ENCODE measurements around the gene C19orf53. TPM values are rescaled to one million over a fixed set of nuclear protein-coding genes. Genes with fewer than 3 reads are reported as not detected.

C19orf53 gene
- total RNA-seq, 1 donor from 2014 or later, result 71.2 TPM

GRCh38 chr19:13817018-13817614 lies 42.9 kb downstream of the C19orf53 start:
- peak; percentile 94 for DNase-seq (ENCODE audit: low spot score)
- Mint-ChIP-seq H3K27ac (ENCODE audit: unreplicated experiment) (no peak overlapping the region), H3K9me3 (ENCODE audit: low read depth) (no peaks in the 10 kb centered on the region), H3K27me3 (ENCODE audit: low read depth) (no peaks in the 10 kb centered on the region), H3K4me1 (ENCODE audit: low read depth) (peaks cover 1% of the 10 kb centered on the region), H3K36me3 (ENCODE audit: low read depth) (peaks cover 10% of the 10 kb centered on the region), H3K4me3 (ENCODE audit: unreplicated experiment) (no peak overlapping the region)
- no peak for TF ChIP-seq CTCF (IDR thresholded peaks at IDR 0.05)

- H3K36me3 Mint-ChIP-seq (ENCODE audit: low read depth), result peaks cover 10% of the 10 kb centered on the region
- H3K4me1 Mint-ChIP-seq (ENCODE audit: low read depth), result peaks cover 6% of the 10 kb centered on the region
- H3K9me3 Mint-ChIP-seq (ENCODE audit: low read depth), result no peaks in the 10 kb centered on the region
- H3K27ac Mint-ChIP-seq (ENCODE audit: unreplicated experiment), result peak overlapping the region; percentile 22
- no peaks in the 10 kb centered on the region for H3K27me3 Mint-ChIP-seq (ENCODE audit: low read depth)
- peak; percentile 91 for DNase-seq (ENCODE audit: low spot score)
- TF ChIP-seq CTCF (IDR thresholded peaks at IDR 0.05), result no peak
- no peak overlapping the region for H3K4me3 Mint-ChIP-seq (ENCODE audit: unreplicated experiment)
These were observed 43.5 kb downstream of the C19orf53 start for GRCh38 chr19:13817615-13818371.

DNA sequence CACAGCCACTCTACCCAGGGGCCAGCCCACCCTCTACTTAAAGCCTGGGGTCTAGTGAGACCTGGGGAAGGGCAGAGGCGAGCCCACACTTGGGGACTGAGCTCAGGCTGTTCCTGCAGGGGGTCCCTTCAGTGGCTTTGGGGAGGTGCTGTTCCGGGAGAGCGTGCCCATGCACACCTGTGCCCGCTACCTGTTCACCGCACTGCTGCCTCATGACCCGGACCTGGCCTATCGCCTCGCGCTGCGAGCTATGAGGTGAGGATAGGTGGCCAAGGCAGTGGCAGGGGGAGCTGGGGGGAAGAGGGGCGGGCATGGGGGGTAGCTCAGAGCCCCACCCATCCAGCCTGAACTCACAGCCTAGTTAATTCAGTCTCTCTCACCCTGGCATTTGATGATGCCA lies 45.0 kb downstream of the C19orf53 start:
- no peak for DNase-seq (ENCODE audit: low spot score)
- peaks cover 6% of the 10 kb centered on the region for H3K4me1 Mint-ChIP-seq (ENCODE audit: low read depth)
- H3K27ac Mint-ChIP-seq (ENCODE audit: unreplicated experiment), result no peak overlapping the region
- peaks cover 11% of the 10 kb centered on the region for H3K36me3 Mint-ChIP-seq (ENCODE audit: low read depth)
- no peaks in the 10 kb centered on the region for H3K27me3 Mint-ChIP-seq (ENCODE audit: low read depth)
- no peak for TF ChIP-seq CTCF (IDR thresholded peaks at IDR 0.05)
- no peak overlapping the region for H3K4me3 Mint-ChIP-seq (ENCODE audit: unreplicated experiment)
- no peaks in the 10 kb centered on the region for H3K9me3 Mint-ChIP-seq (ENCODE audit: low read depth)

DNA sequence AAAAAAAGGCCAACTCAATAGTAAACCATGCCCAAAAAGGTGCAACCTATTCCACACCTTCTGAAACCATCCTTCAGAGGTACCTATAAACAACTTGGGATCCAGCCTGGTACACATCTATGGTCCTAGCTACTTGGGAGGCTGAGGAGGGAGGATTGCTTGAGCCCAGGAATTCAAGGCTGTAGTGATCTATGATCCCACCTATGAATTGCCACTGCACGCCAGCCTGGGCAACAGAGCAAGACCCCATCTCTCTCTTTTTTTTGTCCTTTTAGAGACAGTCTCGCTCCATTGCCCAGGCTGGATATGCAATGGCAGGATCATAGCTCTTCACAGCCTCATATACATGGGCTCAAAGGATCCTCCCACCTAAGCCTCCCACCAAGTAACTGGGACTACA lies 47.0 kb downstream of the C19orf53 start:
- no peak for DNase-seq (ENCODE audit: low spot score)
- Mint-ChIP-seq H3K36me3 (ENCODE audit: low read depth) (peaks cover 15% of the 10 kb centered on the region), H3K4me3 (ENCODE audit: unreplicated experiment) (no peak overlapping the region), H3K4me1 (ENCODE audit: low read depth) (peaks cover 6% of the 10 kb centered on the region), H3K9me3 (ENCODE audit: low read depth) (no peaks in the 10 kb centered on the region), H3K27ac (ENCODE audit: unreplicated experiment) (no peak overlapping the region), H3K27me3 (ENCODE audit: low read depth) (no peaks in the 10 kb centered on the region)
- no peak for TF ChIP-seq CTCF (IDR thresholded peaks at IDR 0.05)

DNA sequence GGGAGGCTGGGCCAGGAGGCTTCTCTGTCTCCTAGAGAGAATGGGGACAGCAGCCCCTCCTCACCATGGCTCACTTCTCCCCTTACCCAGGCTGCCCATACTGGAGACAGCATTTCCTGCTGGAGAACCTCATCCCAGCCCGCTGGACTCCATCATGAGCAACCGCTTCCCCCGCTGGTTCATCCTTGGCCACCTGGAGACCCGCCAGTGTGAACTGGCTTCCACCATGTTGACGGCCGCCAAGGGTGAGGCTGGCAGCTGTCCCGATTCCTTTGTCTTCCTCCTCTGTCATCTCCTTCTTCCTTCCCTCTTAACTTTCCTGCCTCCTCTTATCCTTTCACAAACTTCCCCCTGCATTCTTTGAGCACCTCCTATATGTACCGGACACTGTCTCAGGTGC lies 49.0 kb downstream of the C19orf53 start:
- Mint-ChIP-seq H3K4me1 (ENCODE audit: low read depth) (peaks cover 6% of the 10 kb centered on the region), H3K36me3 (ENCODE audit: low read depth) (peaks cover 16% of the 10 kb centered on the region), H3K27ac (ENCODE audit: unreplicated experiment) (no peak overlapping the region), H3K27me3 (ENCODE audit: low read depth) (no peaks in the 10 kb centered on the region), H3K4me3 (ENCODE audit: unreplicated experiment) (no peak overlapping the region), H3K9me3 (ENCODE audit: low read depth) (no peaks in the 10 kb centered on the region)
- no peak for TF ChIP-seq CTCF (IDR thresholded peaks at IDR 0.05)
- no peak for DNase-seq (ENCODE audit: low spot score)

Data from chondrocyte (in vitro differentiated cells).